Left colon (tissue), 2 donors: ENCODE results near the gene CES3. TPM values are rescaled to one million over a fixed set of nuclear protein-coding genes. Genes with fewer than 3 reads are reported as not detected.
"Not testable (repeated sequence)": the region's sequence is repeated elsewhere in the genome, so short reads cannot be mapped to it uniquely, and the experiment has no call there.

ENCODE experiments used
- ATAC-seq: fragments of 200-7000 bp; cut with Tn5 transposase; one replicate; pipeline ENCODE4 v1.9.1; 2020; ENCODE audit warnings: mild to moderate bottlenecking, moderate library complexity
- DNase-seq, 2 donors: peaks; one replicate each; pipeline ENCODE4 v3.0.0-alpha.2; 2020
- intact Hi-C, 2 donors: fragments of 100-400 bp; cut with DNase I in 1 of 2; cut with micrococcal nuclease in 1 of 2; formaldehyde crosslinking; loops; one replicate each; pipeline versions ENCODE4 v1.11.2 to v1.14.0; 2022; cut with DNase I, micrococcal nuclease
- total RNA-seq, 2 donors: library from RNA; stranded (reverse); fragmentation: NEBNext Ultra II Directional; extraction: Animal tissue kit (Norgen Biotek cat#: 25700); gene quantifications; one replicate each; pipeline ENCODE4 v1.2.1, GENCODE V29; 2021
- donor health status: DM: no; HTN: no; CAD: no.
- donor health status: DM: yes; HTN: yes; CAD: no.

The CES3 gene
- total RNA-seq, 2 donors from 2014 or later = 201 to 203 TPM

GRCh38 chr16:66937725-66938337 lies 23.2 kb upstream of the CES3 start:
- intact Hi-C loops = no loop called here
- no peak for DNase-seq
- ATAC-seq = peak; percentile 25

DNA sequence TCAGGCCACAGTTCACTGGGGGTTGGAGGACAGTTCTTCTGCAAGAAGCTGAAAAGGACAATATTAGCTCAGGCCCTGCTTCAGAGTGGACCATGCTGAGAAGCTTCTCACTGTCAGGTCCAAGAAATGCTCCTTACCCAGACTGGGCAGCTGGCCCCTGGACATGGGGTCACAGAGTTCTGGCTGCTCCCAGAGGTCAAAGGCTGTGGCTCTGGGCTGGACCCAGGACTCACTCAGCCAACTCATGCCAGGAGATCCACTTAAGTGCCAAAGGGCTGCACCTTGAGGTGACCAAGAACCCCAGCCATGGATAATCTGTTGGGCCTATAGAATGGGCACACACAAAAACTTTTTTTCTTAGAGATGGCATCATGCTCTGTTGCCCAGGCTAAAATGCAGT lies 21.7 kb upstream of the CES3 start:
- no peak for ATAC-seq
- DNase-seq = no peak
- intact Hi-C loops = no loop called here

GRCh38 chr16:66940236-66940635 lies 20.8 kb upstream of the CES3 start:
- DNase-seq (no peak), ATAC-seq (no peak)
- intact Hi-C loops = no loop called here

GRCh38 chr16:66942981-66943380 lies 18.1 kb upstream of the CES3 start:
- intact Hi-C loops = no loop called here
- no peak for ATAC-seq
- DNase-seq = no peak

- ATAC-seq = no peak
- DNase-seq = no peak
- intact Hi-C loops = no loop called here
Observed at GRCh38 chr16:66943426-66944053, 17.5 kb upstream of the CES3 start.

DNA sequence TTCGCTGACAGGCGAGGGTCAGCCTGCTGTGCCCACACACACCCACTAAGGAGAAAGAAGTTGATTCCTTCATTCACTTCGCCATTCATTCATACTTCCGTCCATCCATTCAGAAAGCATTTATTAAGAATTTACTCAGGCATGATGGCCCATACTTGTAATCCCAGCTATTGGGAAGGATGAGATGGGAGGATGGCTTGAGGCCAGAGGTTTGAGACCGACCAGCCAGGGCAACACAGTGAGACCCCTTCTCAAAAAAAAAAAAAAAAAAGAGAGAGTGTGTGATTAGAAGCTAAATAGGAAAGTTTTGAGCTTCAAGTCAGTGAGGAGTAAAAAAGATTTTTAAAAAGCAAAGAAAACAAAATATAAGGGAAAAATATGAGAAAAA lies 17.0 kb upstream of the CES3 start:
- ATAC-seq = no peak
- DNase-seq = no peak
- intact Hi-C loops = no loop called here

DNA sequence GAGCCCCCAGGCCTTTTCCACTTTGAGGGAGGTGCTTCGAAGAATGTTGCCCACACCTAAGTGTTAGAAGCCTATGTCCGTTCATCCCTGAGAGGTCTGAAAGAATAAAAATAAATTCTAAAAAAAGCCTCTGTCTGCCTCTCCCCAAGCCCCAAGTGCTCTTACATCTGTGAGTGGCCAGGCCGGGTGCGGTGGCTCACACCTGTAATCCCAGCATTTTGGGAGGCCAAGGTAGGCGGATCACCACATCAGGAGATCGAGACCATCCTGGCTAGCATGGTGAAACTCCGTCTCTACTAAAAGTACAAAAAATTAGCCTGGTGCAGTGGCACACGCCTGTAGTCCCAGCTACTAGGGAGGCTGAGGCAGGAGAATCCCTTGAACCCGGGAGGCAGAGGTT lies 16.1 kb upstream of the CES3 start:
- intact Hi-C loops, ATAC-seq, DNase-seq: not testable (repeated sequence)

DNA sequence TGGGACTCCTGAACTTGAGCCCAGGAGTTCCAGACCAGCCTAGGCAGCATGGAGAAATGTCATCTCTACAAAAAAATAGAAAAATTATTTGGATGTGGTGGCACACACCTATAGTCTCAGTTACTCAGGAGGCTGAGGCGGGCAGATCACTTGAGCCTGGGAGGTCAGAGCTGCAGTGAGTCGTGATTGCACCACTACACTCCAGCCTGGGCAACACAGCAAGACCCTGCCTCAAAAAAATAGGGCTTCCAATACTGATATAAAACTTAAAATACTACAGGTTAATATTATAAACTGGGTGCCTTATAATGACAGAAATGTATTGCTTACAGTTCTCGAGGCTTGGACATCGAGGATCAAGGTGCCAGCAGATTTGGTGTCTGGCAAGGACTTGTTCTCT lies 15.1 kb upstream of the CES3 start:
- ATAC-seq (no peak), DNase-seq (no peak)
- intact Hi-C loops = no loop called here

- ATAC-seq (no peak), DNase-seq (no peak)
- intact Hi-C loops = no loop called here
Observed at GRCh38 chr16:66946541-66946940, 14.5 kb upstream of the CES3 start.

DNA sequence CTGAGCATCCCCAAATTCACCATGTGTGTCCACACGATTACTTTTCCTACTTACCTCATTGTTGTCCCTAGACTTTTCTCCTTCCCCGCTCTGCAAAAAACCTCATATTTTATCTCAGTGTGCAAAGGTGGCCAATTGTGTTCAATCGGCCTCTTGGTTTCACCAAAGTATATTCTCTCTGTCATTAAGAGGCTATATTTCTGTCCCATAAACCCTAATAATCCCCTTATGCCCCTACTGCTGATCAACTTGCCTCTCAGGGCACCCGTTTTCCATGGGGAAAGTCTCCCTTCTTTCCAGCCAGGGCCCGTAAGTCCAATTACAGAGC lies 14.1 kb upstream of the CES3 start:
- intact Hi-C loops = no loop called here

DNA sequence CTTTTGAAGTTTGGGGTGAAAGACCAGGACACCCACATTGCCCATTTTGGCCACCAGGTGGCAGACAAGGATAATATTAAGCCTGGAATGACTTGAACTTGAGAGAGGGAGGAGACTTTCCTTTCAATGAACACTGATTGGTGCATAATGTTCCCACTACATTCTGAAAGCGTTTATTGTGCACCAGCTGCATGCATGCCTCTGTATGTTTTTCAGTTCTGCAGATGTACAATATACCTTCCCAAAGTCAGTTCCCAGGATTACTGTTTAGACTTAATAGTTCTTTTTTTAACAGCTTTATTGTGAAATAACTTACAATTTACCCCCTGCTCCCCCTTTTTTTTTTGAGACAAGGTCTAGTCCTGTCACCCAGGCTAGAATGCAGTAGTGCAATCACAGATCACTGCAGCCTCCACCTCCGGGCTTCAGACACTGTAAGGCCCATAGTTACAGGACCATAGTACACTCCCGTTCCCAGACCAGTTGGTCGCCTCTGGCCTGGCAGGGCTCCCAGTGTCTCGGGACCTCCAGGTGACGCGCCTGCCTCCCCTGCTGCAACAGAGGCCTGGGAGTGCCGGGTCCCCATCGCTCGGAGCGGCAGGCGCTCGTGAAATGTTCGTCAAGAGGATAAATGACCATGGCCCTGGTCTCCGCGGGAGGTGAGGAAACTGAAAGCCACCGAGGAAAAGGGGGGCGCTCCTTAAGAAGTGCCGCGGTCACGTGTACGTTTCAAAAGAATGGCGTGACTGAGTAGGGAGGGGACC lies 13.6 kb upstream of the CES3 start:
- ATAC-seq = peak; percentile 67

More for the DNA sequence above, 14.1 kb upstream of the CES3 start:
- no peak for ATAC-seq
- no peak for DNase-seq

GRCh38 chr16:66948134-66948836 lies 12.8 kb upstream of the CES3 start:
- DNase-seq (peak in 1 of 2 donors; percentile 50), ATAC-seq (peak; percentile 47)
- intact Hi-C loops = no loop called here

More for the DNA sequence above, 13.6 kb upstream of the CES3 start:
- intact Hi-C loops = no loop called here
- peak; percentile 76 to 92 for DNase-seq

DNA sequence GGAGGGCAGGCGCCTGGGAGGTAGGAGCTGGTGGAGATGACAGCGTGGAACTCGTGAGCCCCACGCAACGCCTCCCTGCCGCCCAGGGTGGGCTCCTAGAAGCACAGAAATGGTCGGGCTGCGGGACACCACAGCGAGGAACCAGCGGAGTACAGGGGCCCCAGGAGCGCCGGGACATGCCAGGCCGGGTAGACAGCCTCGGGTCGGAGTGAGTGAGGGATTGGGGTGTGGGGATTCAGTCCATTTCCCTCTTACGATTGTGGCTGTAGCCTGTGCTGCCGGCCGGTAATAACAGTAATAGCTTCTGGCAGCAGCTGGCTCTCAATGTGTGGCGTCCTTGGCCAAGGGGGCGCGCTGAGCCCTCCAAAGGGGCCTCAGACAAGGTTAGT lies 12.2 kb upstream of the CES3 start:
- no peak for DNase-seq
- no peak for ATAC-seq
- intact Hi-C loops = no loop called here

DNA sequence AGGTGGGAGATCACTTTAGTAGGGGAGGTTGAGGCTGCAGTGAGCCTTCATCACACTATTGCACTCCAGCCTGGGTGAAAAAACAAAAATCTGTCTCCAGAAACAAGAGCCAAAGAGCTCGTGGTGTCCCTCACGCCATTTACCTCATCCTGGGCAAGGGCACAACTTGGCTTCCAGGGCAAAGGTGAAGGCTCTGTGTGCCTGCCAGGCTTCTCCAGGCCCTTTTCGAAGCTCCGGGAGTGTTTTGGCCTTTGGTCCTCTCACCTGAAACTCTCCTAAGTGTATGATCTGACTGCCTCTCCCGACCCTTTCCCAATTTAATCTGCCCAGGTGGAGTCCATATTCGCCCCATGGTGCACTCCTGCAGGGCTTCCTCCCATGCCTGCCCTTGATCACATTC lies 11.6 kb upstream of the CES3 start:
- ATAC-seq (no peak), DNase-seq (no peak)
- intact Hi-C loops = no loop called here

DNA sequence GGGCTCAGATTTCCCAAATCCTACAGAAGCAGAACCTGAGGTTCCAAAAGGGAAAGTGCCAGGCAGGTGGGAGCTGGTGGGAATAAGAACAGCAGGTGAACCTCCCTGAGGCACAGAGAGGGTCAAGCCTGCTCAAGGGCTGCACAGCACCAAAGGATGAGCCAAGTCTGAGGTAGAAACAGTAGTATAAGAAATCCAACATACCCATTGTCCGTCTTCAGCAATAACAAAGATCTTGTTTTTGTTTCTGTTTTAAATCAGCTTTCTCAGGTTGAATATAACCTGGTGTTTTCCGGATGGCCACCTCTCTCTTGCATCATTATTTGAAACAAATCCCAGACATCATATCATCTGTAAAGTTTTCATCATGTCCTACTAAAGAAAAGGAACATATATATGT lies 10.6 kb upstream of the CES3 start:
- DNase-seq (no peak), ATAC-seq (no peak)
- intact Hi-C loops = no loop called here

DNA sequence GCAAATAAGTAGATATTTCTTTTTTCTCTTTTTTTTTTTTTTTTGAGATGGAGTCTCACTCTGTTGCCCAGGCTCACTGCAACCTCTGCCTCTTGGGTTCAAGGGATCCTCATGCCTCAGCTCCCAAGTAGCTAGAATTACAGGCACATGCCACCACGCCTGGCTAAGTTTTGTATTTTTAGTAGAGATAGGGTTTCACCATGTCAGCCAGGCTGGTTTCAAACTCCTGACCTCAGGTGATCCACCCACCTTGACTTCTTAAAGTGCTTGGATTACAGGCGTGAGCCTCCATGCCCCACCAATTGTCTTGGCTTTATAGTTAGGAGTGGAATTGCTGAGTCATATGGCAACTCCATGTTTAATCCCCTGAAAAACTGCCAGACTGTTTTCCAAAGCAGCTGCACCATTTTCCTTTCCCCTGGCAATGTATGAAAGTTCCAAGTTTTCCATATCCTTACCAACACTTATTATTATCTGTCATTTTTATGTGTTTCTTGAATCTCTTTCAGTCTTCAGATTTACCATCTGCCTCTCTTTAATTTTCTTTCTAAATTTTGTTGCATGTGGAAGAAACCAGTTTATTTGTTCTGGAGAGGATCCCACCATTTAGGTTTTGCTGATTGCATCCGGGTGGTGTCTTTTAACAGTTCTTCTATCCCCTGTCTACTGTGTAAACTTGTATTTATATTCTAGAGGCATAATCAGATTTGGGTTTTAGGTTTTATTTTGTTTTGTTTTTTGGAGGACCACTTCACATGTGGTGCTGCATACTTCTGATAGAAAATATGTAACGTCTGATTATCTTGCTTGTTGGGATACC lies 9.9 kb upstream of the CES3 start:
- no peak for ATAC-seq
- no peak for DNase-seq

DNA sequence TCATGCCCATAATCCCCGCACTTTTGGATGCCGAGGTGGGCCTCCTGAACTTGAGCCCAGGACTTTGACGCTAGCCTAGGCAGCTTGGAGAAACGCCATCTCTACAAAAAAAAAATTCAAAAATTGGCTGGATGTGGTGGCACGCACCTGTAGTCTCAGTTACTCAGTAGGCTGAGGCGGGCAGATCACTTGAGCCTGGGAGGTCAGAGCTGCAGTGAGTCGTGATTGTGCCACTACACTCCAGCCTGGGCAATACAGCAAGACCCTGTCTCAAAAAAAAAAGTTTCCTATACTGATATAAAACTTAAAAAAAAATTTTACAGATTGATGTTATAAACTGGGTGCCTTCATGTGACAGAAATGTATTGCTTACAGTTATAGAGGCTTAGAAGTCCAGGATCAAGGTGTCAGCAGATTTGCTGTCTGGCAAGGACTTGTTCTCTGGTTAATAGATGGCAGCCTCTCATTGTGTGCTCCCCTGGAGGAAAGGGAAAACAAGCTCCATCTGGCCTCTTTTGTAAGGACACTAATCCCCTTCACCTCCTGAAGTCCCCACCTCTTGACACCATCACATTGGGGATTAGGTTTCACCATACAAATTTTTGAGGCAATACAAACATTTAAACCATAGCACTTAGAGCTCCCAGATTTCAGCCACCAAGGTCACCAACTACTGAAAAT lies 8.5 kb upstream of the CES3 start:
- ATAC-seq = no peak
- intact Hi-C loops = no loop called here
- DNase-seq = no peak

More for the DNA sequence above, 9.9 kb upstream of the CES3 start:
- intact Hi-C loops = no loop called here

GRCh38 chr16:66953462-66954096 lies 7.5 kb upstream of the CES3 start:
- DNase-seq (peak; percentile 72 to 82), ATAC-seq (peak; percentile 89)

More at GRCh38 chr16:66953462-66954096, 7.5 kb upstream of the CES3 start:
- intact Hi-C loops = no loop called here
